NCI-H226 (cell line): Measurements from ENCODE around the gene PARVB.

Source experiments
- DNase-seq: peaks from one replicate; pipeline ENCODE4 v3.0.0-alpha.2; 2015

The PARVB gene

DNA sequence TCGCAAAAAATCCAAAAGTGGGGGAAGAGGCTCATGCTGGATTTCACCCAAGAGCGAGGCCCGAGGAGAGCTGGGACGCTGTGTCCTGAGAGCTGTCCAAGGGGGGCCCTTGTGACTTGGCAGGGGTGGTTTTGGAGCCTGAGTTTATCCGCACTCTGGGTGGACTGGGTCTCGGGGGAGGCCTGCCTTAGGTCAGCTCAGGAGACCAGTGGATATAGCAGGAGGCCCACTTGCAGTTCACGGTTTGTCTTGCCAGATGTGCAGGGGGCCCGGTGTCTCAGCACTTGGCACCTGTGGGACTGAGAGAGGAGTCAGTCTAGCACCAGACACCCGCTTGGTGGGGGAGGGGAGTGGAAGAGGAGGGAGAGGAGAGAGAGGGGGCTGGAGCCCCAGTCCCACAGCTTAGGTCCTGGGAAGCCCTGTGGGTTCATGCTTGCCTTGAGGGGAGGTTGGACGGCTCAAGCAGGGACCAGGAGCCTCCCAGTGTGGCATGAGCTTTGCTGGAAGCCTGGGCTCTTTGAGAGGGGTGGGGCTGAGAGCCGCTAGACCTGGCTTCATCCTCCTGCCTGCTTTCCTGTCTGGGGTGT lies 33.4 kb downstream of the PARVB start:
- DNase-seq: no peak

DNA sequence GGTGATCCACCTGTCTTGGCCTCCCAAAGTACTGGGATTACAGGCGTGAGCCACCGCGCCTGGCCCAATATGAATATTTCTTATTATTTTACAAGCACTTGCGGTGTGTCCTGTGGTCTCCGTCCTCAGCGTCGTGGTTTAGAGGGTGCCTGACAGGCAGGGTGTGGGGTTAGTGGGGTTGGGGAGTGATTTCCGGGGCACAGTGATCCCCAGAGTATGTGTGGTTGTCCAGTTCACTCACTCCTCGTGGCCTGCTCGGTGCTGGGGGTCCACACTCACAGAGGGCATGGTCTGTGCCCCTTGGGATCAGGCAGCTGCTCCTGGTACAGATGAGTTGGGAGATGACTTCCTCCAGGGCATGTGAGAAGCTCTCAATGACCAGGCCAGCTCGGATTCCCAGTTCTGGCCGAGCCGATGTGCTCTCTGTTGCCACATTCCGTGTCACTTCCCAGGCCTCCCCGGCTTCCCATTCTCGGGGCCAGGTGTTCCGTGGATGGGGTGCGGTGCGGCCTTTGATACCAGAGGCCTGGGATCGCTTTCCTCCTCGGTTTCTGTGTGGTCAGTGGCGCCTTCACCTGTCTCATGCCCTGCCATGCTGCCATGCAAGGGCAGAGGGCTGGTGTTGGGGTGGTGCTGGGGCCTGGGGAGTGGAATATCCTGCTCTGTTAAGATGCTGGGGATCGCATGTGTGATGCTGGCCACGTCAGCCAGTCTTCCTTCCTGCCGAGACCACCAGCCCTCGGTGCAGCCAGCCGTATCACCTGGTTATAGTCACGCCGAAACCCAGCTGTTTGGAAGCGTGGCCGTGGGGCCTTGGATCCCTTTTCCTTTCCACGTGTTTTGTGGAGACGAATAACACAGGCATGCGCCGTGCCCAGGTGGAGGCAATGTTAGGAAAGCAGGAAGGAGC lies 39.6 kb downstream of the PARVB start:
- DNase-seq: no peak

DNA sequence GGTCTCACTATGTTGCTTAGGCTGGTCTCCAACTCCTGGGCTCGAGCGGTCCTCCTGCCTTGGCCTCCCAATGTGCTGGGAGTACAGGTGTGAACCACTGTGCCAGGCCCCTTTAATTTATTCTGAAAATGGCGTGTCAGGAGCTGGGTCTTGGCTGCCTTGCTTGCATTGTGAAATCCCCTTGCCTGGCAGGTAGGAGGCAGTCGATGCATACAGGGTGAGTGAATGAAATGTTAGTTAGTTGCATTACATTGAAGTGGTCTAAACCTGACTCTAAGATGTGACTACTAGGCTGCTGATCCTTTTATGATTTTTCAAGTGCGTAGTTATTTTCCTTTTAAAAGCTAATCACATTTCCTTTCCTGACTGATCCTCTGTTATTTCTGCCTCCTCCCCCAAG lies 42.9 kb downstream of the PARVB start:
- DNase-seq: no peak

GRCh38 chr22:44067901-44068300 lies 43.8 kb downstream of the PARVB start:
- no peak for DNase-seq

GRCh38 chr22:44068422-44069191 lies 44.5 kb downstream of the PARVB start:
- no peak for DNase-seq

DNA sequence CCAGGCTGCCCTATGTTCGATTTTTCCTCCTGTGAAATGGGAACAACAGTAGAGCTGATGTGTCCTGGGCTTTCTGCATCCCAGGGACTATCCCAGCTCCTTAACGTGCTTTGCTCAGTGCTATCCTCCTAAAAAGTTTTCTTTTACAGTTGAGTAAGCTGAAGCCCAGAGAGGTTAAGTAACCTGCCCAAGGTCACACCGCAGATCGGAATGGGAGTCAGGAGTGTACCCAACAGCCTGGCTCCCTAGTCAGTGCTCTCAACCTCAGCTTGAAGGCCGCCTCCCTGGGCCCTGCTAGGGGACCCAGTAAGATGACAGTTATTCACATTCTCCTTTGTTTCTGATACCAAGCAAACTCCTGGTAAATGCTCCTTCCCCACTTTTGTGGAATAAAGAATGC lies 45.9 kb downstream of the PARVB start:
- no peak for DNase-seq

DNA sequence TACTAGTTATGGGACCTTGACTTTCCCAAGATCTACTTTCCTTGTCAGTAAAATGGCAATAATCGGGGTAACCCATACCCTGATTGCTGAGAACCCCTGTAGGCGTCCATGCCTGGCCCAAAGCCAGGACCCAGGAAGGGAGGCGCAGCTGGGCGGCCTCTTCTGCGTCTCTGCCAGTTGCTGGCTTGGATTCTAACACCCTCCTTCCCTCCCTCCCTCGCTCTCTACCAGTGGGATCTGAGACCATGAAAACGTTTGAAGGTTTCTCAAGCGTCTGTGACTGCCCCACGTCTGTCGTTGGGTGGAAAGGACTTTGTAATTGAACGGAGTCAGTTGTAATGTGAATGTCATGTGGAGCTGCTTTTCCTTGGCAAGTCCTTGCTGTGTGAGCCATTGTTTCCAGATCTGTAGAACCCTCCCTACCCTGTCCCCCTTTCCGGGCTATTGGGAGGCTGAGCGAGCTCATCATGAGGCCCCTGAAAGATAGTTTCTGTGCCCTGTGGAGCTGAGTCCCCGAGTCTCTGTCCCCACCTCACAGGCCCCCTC lies 47.8 kb downstream of the PARVB start:
- DNase-seq: no peak

DNA sequence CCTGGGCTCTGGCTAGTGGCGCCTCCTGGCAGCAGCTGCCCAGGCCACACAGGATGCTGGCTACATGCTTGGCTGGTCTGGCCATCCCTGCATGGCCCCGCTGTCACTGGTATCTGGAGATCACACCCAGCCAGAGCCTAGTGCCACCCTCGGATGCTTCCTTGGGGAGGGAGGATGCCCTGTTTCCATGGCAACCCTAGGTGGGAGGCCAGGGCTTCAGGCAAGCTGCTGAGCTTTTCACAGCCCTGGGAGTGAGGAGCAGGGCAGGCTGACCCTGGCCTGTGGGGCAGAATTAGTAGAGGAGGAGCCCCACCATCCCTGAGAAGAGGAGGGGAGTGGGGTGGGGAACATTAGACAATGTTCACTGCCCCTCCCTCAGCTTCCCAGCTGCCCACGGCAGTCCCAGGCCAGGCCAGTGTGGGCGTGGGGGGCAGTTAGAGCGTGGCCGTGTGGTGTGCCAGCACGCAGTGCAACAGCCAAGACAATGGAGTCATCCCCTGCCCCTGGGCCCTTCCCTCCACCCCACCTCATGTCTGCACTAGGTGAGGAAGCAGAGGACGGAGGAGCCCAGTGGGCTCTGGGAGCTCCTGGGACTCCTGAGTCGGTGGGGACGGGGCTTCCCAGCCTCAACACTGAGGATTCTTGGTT lies 50.4 kb downstream of the PARVB start:
- no peak for DNase-seq

GRCh38 chr22:44075022-44075421 lies 50.9 kb downstream of the PARVB start:
- no peak for DNase-seq

- DNase-seq: no peak
These were observed 51.6 kb downstream of the PARVB start for GRCh38 chr22:44075670-44076069.

GRCh38 chr22:44076825-44077224 lies 52.7 kb downstream of the PARVB start:
- no peak for DNase-seq

GRCh38 chr22:44080936-44081861 lies 57.1 kb downstream of the PARVB start:
- DNase-seq: no peak

DNA sequence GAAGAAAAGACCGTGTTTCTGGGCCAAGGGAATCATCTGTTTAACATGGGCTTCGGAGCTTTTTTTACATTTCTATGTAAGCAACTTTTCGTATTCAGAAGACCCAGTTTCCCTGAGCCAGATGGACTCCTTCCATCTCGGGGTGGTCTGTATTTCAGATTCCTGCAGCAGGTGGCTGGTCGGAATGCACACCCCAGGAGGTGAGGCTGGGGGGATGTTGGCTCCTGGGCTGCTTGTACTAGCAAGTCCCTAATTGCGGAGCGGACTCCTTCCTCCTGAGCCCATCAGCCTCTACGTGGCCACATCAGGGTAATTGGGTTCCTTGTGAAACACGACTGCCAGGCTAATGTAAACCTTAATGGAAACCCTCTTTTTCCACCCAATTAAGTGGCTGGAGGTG lies 58.7 kb downstream of the PARVB start:
- DNase-seq: no peak

- DNase-seq: no peak
These were observed 60.1 kb downstream of the PARVB start for GRCh38 chr22:44084044-44084772.

DNA sequence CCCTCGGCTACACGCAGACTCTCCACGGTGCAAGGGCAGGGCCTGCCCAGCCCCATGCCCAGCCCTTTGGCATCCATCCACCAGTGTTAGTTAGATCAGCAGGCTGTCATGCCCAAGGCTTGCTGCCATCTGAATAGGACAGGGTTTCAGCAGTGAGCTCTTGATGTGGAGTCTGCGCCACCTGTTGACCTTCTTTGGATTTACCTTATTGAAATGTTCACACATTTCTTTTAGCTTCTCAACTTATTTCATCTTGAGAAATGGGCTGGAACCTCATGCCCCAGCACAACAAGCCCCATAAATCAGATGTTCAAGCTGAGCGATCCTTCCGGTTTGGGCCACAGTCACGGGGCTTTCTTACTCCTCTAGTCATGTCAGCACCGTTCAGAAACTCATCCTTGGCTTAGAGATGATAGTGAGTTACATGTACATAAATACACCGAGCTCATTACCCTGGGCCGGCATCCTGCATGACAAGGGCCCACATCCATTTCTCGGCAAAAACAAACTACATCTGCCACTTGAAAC lies 61.7 kb downstream of the PARVB start:
- DNase-seq: peak; percentile 9

DNA sequence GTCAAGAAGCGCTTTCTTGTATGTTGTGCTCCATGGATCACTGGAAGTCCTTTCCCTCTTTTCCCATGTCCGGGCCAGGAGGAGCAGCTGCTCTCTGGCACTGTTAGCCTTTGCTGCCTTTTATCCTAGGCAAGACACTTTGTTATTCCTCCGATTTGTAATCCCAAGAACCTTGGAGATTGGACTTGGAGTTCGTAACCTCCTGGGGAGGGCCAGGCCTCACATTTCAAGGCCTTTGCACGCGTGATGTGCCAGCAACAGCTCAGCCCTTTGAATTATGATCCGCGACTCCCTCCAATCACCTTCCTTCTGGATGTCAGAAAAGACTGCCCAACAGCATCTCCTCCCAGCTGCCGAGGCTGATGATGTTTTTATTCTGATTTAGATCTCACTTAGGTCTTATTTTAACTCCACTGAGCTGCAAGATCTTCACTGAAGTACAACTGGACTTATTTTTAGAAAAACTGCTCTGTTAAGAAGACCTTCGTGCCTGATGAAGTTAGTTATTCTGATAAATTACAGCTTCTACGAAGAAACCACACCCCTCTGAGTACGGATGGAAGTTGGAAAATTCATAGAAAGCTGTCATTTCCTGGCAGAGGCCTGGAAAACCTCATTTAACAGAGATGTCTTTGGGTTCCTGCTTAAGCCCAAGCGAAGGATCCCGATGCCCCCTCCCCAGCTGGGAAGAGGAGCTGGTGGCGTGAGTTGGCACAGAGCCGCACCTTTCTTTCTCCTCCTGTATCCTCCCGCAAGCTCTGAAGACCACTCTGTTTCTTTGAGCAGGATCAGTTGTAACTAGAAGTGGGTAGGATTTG lies 62.4 kb downstream of the PARVB start:
- DNase-seq: no peak

DNA sequence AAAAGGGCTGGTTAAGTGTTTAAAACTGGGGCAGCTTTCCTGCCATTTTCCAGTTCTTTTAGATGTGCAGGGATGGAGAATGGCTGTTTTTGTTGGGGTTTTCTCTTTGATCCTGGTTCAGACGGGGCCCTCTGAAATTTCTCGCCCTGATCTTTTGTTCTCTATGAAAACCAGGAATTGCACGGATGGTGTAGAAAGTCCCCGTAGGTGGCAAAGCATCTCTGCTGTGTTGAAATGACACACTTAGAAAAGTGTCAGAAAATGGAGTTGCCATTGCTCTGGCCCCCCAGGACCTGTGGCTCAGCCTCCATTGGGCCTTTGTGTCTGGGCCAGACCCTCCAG lies 63.0 kb downstream of the PARVB start:
- DNase-seq: no peak

DNA sequence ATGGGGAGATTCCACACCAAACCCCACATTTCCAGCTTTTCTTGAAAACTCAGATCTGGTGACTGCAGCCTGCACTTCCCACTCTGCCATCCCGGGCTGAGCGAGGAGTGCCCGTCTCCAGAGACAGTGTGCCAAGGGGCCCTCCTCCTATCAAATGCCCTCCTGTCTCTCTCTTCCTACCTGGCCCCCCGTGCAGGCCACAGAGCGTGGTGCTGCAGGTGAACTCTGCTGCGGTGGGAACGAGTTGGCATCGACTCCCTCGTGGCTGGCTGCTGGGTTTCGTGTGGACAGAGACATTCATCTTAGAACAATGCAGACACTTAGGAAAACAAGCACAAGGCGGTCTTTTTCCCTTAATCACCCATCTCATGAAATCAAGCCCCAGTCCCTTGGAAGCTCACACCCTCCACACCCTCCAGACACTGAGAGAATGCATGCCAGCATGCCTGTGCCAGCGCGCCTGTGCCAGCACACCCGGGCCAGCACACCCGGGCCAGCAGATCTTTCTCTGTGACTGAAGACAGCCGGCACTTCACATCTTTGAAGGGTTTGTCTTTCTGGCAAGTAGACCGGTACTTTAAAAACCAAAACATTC lies 65.0 kb downstream of the PARVB start:
- no peak for DNase-seq

- DNase-seq: no peak
These were observed 65.8 kb downstream of the PARVB start for GRCh38 chr22:44089717-44090570.
